HepG2 (cell line): ENCODE data around the gene MMP17. TPM values are rescaled to one million over a fixed set of nuclear protein-coding genes. Genes with fewer than 3 reads are reported as not detected.

Experiments used
- CBX2 ChIP-seq, 2 experiments: fragments of 200-600 bp in 1 of 2; sonication (generic); formaldehyde crosslinking in 1 of 2; IDR thresholded peaks; 2 replicates each; pipeline versions ENCODE4 v1.7.0 to v1.8.1; 2018 to 2022; ENCODE audit warnings: low read depth in 2 of 2, low read length in 1 of 2, mild to moderate bottlenecking in 1 of 2, missing genetic modification reagents in 1 of 2
- CEBPG ChIP-seq: IDR thresholded peaks from 2 replicates; pipeline ENCODE4 v1.6.1; 2016
- CSRNP2 ChIP-seq: sonication (generic); formaldehyde crosslinking; conservative IDR thresholded peaks from 2 replicates; pipeline ENCODE4 v1.8.0; 2022; ENCODE audit warnings: low read depth, missing genetic modification reagents
- HHEX ChIP-seq: IDR thresholded peaks from 2 replicates; pipeline ENCODE4 v1.6.1; 2016; ENCODE audit warnings: control low read depth
- MTERF4 ChIP-seq: sonication (generic); formaldehyde crosslinking; IDR thresholded peaks from 2 replicates; pipeline ENCODE4 v1.8.0; 2023; ENCODE audit warnings: mild to moderate bottlenecking, missing genetic modification reagents
- PAF1 ChIP-seq: IDR thresholded peaks from 2 replicates; pipeline ENCODE4 v1.6.1; 2016; ENCODE audit warnings: missing genetic modification reagents, missing compliant biosample characterization
- PCBP1 ChIP-seq: fragments of 200-400 bp; formaldehyde crosslinking; IDR thresholded peaks from 2 replicates; pipeline ENCODE4 v1.6.1; 2017; ENCODE audit warnings: mild to moderate bottlenecking, low read depth, low read length, borderline replicate concordance
- RCOR2 ChIP-seq: IDR thresholded peaks from 2 replicates; pipeline ENCODE4 v1.6.1; 2016; ENCODE audit warnings: missing biosample characterization, missing genetic modification reagents
- SOX5 ChIP-seq: IDR thresholded peaks from 2 replicates; pipeline ENCODE4 v1.6.1; 2016; ENCODE audit warnings: borderline replicate concordance
- SOX6 ChIP-seq, 2 experiments: fragments of 450-650 bp in 1 of 2; sonication (generic) in 1 of 2; formaldehyde crosslinking in 1 of 2; IDR thresholded peaks; 2 replicates each; pipeline versions ENCODE4 v1.4.0 to v1.6.1; 2017 to 2020; ENCODE audit warnings: antibody characterized with exemption in 1 of 2, mild to moderate bottlenecking in 1 of 2, missing genetic modification reagents in 1 of 2
- STAT5B ChIP-seq: sonication (generic); formaldehyde crosslinking; IDR thresholded peaks from 2 replicates; pipeline ENCODE4 v1.4.0; 2020; ENCODE audit warnings: missing genetic modification reagents
- ZNF17 ChIP-seq: sonication (generic); formaldehyde crosslinking; IDR thresholded peaks from 2 replicates; pipeline ENCODE4 v1.5.0; 2020; ENCODE audit warnings: mild to moderate bottlenecking, missing genetic modification reagents
- ZNF292 ChIP-seq: sonication (generic); formaldehyde crosslinking; IDR thresholded peaks from 2 replicates; pipeline ENCODE4 v1.8.1; 2022; ENCODE audit warnings: mild to moderate bottlenecking, low read depth, missing genetic modification reagents, borderline replicate concordance
- ZNF317 ChIP-seq: sonication (generic); formaldehyde crosslinking; IDR thresholded peaks from 2 replicates; pipeline ENCODE4 v1.5.0; 2020; ENCODE audit warnings: mild to moderate bottlenecking, missing genetic modification reagents
- ZNF350 ChIP-seq: sonication (generic); formaldehyde crosslinking; IDR thresholded peaks from 2 replicates; pipeline ENCODE4 v1.4.0; 2020; ENCODE audit warnings: mild to moderate bottlenecking, low read depth, missing genetic modification reagents, borderline replicate concordance
- ZNF354B ChIP-seq: sonication (generic); formaldehyde crosslinking; IDR thresholded peaks from 2 replicates; pipeline ENCODE4 v1.8.0; 2022; ENCODE audit warnings: mild to moderate bottlenecking, missing genetic modification reagents
- ZNF556 ChIP-seq: sonication (generic); formaldehyde crosslinking; IDR thresholded peaks from 2 replicates; pipeline ENCODE4 v1.4.0; 2020; ENCODE audit warnings: mild to moderate bottlenecking, missing genetic modification reagents, borderline replicate concordance
- ZNF564 ChIP-seq: sonication (generic); formaldehyde crosslinking; IDR thresholded peaks from 2 replicates; pipeline ENCODE4 v1.8.1; 2023; ENCODE audit warnings: mild to moderate bottlenecking, missing genetic modification reagents
- ZNF878 ChIP-seq: sonication (generic); formaldehyde crosslinking; IDR thresholded peaks from 2 replicates; pipeline ENCODE4 v1.8.1; 2023; ENCODE audit warnings: mild to moderate bottlenecking, missing genetic modification reagents, moderate library complexity
- polyA plus RNA-seq, 8 experiments: library from polyadenylated mRNA; depleted of rRNA in 3 of 8; stranded (reverse) in 7 of 8; unstranded in 1 of 8; fragments of >200 nt; fragmentation: Illumina TruSeq in 4 of 8; extraction: Trizol in 4 of 8; gene quantifications; 2 replicates each; pipeline versions ENCODE4 v1.2.1 to v1.2.3, GENCODE V29; 2011 to 2016; ENCODE audit warnings: low read depth in 4 of 8, missing spikeins in 1 of 8, mixed read lengths in 1 of 8; ENCODE audit not compliant: insufficient read depth in 1 of 8
- total RNA-seq, 5 experiments: library from RNA; depleted of rRNA; stranded (reverse); fragments of >200 nt; fragmentation: Illumina TruSeq; extraction: Trizol; gene quantifications; 2 replicates each; pipeline ENCODE4 v1.2.3, GENCODE V29; 2016; ENCODE audit warnings: low read depth in 1 of 5
- TF ChIP-seq, protein P1 (sequence below): sonication (generic); formaldehyde crosslinking; IDR thresholded peaks from 2 replicates; pipeline ENCODE4 v1.5.0; 2020; ENCODE audit warnings: missing genetic modification reagents
- TF ChIP-seq, protein P2 (sequence below): sonication (generic); formaldehyde crosslinking; IDR thresholded peaks from 2 replicates; pipeline ENCODE4 v1.8.0; 2022; ENCODE audit warnings: mild to moderate bottlenecking, missing genetic modification reagents, borderline replicate concordance
- TF ChIP-seq, protein P3 (sequence below): sonication (generic); formaldehyde crosslinking; IDR thresholded peaks from 2 replicates; pipeline ENCODE4 v1.8.1; 2023; ENCODE audit warnings: mild to moderate bottlenecking, missing genetic modification reagents
- TF ChIP-seq, protein P4 (sequence below): sonication (generic); formaldehyde crosslinking; IDR thresholded peaks from 2 replicates; pipeline ENCODE4 v1.5.1; 2020; ENCODE audit warnings: mild to moderate bottlenecking, missing genetic modification reagents, moderate library complexity

The MMP17 gene
- total and polyA plus RNA-seq, 2 of the 13 experiments (the other 11 are each of a cell fraction or from before 2014, with no cell fraction given), result 0.55 to 0.80 TPM

DNA sequence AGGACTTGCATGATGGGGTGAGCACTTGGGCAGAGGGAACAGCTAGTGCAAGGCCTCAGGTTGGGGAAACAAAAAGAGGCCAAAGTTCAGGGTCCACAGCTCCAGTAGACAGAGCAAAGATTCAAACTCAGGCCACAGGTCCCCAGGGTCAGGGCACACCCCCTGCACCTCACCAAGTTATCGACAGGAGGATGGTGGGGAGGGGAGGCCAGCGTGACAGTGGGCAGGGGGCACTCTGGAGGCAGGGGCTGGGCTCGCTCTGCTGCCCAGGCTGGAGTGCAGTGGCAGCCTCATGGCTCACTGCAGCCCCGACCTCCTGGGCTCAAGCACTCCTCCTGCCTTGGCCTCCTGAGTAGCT is 33.9 kb downstream of the MMP17 start (continued):
- TF ChIP-seq HHEX (CRISPR knock-in tag) (peak; percentile 64; the same call in 1 of the 2 replicates), SOX6 (IDR thresholded peaks at IDR 0.05) (no peak), SOX6 (CRISPR knock-in tag; IDR thresholded peaks at IDR 0.05) (peak; percentile 92), SOX5 (CRISPR knock-in tag) (peak; percentile 52; the same call in 1 of the 2 replicates), STAT5B (no peak), RCOR2 (CRISPR knock-in tag) (peak; percentile 96), CSRNP2 (no peak), ZNF354B (CRISPR knock-in tag) (no peak), ZNF564 (CRISPR knock-in tag) (no peak), ZNF292 (CRISPR knock-in tag) (no peak), CEBPG (CRISPR knock-in tag) (no peak; the same call in 1 of the 2 replicates), PAF1 (CRISPR knock-in tag) (no peak), ZNF17 (no peak), ZNF878 (no peak), CBX2 (IDR thresholded peaks at IDR 0.05; ENCODE audit: low read depth, low read length) (no peak), CBX2 (CRISPR knock-in tag; IDR thresholded peaks at IDR 0.05; ENCODE audit: low read depth) (no peak), MTERF4 (CRISPR knock-in tag) (no peak), ZNF556 (no peak; the same call in 1 of the 2 replicates), ZNF317 (no peak), PCBP1 (no peak), ZNF350 (CRISPR knock-in tag) (no peak)
- TF ChIP-seq, protein P1, sequence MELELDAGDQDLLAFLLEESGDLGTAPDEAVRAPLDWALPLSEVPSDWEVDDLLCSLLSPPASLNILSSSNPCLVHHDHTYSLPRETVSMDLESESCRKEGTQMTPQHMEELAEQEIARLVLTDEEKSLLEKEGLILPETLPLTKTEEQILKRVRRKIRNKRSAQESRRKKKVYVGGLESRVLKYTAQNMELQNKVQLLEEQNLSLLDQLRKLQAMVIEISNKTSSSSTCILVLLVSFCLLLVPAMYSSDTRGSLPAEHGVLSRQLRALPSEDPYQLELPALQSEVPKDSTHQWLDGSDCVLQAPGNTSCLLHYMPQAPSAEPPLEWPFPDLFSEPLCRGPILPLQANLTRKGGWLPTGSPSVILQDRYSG (CRISPR knock-in tag), result no peak
- TF ChIP-seq, protein P2, sequence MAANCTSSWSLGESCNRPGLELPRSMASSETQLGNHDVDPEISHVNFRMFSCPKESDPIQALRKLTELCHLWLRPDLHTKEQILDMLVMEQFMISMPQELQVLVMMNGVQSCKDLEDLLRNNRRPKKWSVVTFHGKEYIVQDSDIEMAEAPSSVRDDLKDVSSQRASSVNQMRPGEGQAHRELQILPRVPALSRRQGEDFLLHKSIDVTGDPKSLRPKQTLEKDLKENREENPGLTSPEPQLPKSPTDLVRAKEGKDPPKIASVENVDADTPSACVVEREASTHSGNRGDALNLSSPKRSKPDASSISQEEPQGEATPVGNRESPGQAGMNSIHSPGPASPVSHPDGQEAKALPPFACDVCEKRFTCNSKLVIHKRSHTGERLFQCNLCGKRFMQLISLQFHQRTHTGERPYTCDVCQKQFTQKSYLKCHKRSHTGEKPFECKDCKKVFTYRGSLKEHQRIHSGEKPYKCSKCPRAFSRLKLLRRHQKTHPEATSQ (CRISPR knock-in tag), result no peak
- TF ChIP-seq, protein P3, sequence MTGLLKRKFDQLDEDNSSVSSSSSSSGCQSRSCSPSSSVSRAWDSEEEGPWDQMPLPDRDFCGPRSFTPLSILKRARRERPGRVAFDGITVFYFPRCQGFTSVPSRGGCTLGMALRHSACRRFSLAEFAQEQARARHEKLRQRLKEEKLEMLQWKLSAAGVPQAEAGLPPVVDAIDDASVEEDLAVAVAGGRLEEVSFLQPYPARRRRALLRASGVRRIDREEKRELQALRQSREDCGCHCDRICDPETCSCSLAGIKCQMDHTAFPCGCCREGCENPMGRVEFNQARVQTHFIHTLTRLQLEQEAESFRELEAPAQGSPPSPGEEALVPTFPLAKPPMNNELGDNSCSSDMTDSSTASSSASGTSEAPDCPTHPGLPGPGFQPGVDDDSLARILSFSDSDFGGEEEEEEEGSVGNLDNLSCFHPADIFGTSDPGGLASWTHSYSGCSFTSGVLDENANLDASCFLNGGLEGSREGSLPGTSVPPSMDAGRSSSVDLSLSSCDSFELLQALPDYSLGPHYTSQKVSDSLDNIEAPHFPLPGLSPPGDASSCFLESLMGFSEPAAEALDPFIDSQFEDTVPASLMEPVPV, result no peak
- TF ChIP-seq, protein P4, sequence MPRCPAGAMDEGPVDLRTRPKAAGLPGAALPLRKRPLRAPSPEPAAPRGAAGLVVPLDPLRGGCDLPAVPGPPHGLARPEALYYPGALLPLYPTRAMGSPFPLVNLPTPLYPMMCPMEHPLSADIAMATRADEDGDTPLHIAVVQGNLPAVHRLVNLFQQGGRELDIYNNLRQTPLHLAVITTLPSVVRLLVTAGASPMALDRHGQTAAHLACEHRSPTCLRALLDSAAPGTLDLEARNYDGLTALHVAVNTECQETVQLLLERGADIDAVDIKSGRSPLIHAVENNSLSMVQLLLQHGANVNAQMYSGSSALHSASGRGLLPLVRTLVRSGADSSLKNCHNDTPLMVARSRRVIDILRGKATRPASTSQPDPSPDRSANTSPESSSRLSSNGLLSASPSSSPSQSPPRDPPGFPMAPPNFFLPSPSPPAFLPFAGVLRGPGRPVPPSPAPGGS (CRISPR knock-in tag), result no peak
